HG03064 (cell line): ENCODE results near the gene SLC5A1.

Experiments
- ATAC-seq: cut with Tn5 transposase; IDR thresholded peaks from one replicate; pipeline ENCODE4 v1.9.1; 2021; ENCODE audit warnings: low read depth; ENCODE audit not compliant: unreplicated experiment

Gene SLC5A1

GRCh38 chr22:32050678-32051515, 7.8 kb downstream of the SLC5A1 start:
- no peak for ATAC-seq

DNA sequence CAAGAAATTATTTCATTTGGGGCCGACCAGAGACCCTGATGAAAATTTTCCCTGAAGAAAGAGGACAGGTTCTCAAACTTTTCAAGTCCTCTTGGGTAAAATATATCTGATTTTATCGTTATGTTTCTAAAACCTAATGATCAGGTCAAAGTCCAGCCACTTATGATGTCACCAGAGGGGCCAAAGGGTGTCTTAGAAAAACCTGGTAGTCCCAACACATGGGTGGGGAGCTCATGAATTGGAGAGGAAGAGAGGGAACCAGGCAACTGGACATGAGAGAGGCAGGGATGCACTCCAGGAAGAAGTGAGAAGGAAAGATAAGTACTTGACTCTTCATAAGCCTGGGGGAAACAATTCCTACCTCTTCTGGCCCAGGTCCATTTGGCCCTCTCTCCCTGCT, 9.2 kb downstream of the SLC5A1 start:
- ATAC-seq, result no peak

- no peak for ATAC-seq
Observed at GRCh38 chr22:32052936-32053791, 10.1 kb downstream of the SLC5A1 start.

GRCh38 chr22:32055069-32055468, 12.0 kb downstream of the SLC5A1 start:
- no peak for ATAC-seq

DNA sequence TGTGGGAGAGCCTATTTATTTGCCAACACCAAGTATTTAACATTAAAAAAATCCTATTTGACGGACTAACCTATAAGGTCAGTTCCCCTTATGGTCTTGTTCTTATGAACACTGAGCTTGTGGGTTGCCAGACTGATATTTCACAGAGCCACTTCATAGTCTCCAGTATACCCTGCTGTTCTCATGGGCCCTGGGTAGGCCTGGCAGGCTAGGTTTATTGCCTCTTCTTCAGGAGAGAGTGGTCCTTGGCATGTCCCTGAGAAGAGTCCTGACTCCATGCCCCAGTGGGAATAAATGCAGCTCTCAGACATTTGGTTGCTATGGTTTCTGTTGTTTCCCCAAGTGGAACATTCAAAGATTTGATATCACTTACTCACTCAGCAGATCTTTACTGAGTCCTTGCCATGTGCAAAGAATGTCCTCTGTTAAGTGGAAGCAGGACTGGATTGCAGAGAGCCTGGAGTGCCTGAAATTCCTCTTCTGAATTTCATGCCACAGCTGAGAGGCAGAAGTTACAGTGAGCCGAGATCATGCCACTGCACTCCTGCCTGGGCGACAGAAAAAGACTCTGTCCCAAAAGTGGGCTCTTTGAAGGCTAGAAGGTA, 15.7 kb downstream of the SLC5A1 start:
- ATAC-seq, result no peak

GRCh38 chr22:32059426-32059825, 16.4 kb downstream of the SLC5A1 start:
- ATAC-seq, result no peak

- ATAC-seq, result no peak
Observed at GRCh38 chr22:32063701-32064100, 20.6 kb downstream of the SLC5A1 start.

GRCh38 chr22:32066820-32067219, 23.8 kb downstream of the SLC5A1 start:
- ATAC-seq, result no peak

GRCh38 chr22:32067613-32068012, 24.6 kb downstream of the SLC5A1 start:
- ATAC-seq, result no peak

- ATAC-seq, result no peak
Observed at GRCh38 chr22:32069579-32070372, 26.7 kb downstream of the SLC5A1 start.

GRCh38 chr22:32073262-32073661, 30.2 kb downstream of the SLC5A1 start:
- ATAC-seq, result no peak

- ATAC-seq, result no peak
Observed at GRCh38 chr22:32073823-32074380, 30.8 kb downstream of the SLC5A1 start.

- no peak for ATAC-seq
Observed at GRCh38 chr22:32075997-32076760, 33.1 kb downstream of the SLC5A1 start.

- no peak for ATAC-seq
Observed at GRCh38 chr22:32076761-32077084, 33.7 kb downstream of the SLC5A1 start.

GRCh38 chr22:32077151-32077550, 34.1 kb downstream of the SLC5A1 start:
- ATAC-seq, result no peak

DNA sequence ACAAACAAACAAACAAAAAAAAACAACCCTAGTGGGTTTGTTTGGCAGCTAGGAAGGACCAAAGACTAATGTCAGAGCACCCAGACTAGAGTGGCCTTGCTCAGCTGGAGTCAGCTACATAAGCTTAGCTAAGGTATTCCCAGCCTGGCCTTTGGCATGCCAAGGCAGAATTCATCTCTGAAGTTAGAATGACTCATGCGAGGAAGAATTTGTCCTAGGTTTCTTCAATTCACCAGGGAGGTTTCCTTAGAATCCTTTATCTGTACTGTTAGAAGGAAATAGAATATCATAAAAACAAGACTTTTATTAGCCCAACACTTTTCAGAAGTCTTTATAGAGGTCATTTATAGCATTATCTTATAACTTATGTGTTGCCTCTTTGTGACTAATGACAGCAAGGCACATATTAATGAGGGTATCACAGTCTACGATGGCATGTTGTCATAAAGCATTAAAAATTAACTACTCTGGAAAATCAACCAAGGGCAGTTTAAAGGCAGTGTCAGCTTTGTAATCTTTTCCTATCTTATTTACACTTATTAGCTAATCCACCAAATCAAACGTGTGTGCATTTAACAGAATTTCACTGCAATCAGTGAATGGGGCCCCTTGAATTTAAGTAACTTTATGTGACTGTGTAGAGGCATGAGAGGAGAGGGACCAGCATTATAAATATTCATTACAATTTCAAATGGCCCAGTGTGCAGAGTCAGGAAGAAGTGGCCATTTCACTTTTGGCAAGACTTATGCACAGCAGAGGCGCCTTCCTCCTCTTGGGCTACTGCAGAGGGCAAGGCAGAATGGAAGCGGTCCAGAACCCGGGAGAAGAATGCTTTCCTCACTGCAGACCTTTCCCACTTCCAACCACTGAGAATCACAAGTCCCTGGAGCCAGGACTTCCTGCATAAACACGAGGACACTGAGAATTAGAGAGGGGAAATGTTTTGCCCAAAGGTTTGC, 36.3 kb downstream of the SLC5A1 start:
- no peak for ATAC-seq

DNA sequence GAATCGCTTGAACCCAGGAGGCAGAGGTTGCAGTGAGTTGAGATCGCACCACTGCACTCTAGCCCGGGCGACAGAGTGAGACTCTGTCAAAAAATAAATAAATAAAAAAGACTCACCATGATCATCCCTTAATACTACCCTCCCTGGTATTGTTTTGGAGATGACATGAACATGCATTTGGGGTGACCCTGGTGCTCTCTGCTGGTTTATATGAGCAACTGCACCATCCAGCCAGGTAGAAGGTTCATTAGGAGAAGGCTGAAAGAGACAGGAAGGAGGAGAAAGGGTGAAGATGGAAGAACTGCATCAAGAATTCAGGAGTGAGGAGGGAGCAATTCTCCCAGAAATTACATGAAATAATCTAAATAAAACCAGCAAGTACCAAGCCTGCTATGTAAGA, 37.8 kb downstream of the SLC5A1 start:
- ATAC-seq, result no peak

DNA sequence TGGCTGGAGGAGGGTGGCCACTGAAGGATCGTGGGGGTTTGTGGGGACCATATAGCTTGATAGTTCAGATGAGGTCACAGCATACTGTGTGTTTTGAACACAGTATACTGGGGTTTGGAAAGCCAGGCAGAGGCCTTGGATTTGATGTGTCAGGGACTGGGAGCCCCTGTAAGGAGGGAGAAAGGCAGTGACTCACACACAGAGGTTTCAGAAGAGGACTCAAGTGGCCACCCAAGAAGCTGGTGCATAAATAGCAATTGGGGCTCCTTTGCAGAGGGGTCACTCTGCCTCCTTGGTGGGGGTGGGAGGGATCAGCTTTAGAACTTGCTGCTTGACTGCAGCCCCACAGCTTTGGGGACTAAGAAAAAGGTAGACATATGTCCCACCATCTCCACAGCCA, 39.3 kb downstream of the SLC5A1 start:
- no peak for ATAC-seq
